Fibroblast of villous mesenchyme (primary cell): ENCODE results near the gene GHRH. TPM values are rescaled to one million over a fixed set of nuclear protein-coding genes. Genes with fewer than 3 reads are reported as not detected.

Experiments used
- DNase-seq: peaks from one replicate; pipeline ENCODE4 v3.0.0-alpha.2; 2010; ENCODE audit warnings: low read depth
- H3K4me3 ChIP-seq: 2 replicates; pipeline ENCODE4 v1.5.1; 2011; ENCODE audit warnings: low read depth, mild to moderate bottlenecking, low read length
- CTCF ChIP-seq: IDR thresholded peaks from 2 replicates; pipeline ENCODE4 v1.5.1; 2012; ENCODE audit warnings: low read depth, mild to moderate bottlenecking, low read length; ENCODE audit not compliant: insufficient read depth
- total RNA-seq: library from RNA; depleted of rRNA; stranded (reverse); fragments of >200 nt; gene quantifications from 2 replicates; pipeline ENCODE4 v1.2.3, GENCODE V29; 2012

Gene GHRH
- total RNA-seq, 1 donor, result not detected

- peak; percentile 86 for DNase-seq
- no peak overlapping the region for H3K4me3 ChIP-seq
- peak; percentile 33 for TF ChIP-seq CTCF
Observed at GRCh38 chr20:37276494-37277252, 15.1 kb upstream of the GHRH start.

GRCh38 chr20:37274851-37275524 lies 13.4 kb upstream of the GHRH start:
- no peak overlapping the region for H3K4me3 ChIP-seq
- DNase-seq, result no peak
- no peak for TF ChIP-seq CTCF

- no peak for TF ChIP-seq CTCF
Observed at GRCh38 chr20:37273988-37274387, 12.4 kb upstream of the GHRH start.

GRCh38 chr20:37271421-37271768 lies 9.8 kb upstream of the GHRH start:
- no peak for TF ChIP-seq CTCF
- no peak for DNase-seq
- H3K4me3 ChIP-seq, result no peak overlapping the region

More at GRCh38 chr20:37273988-37274387, 12.4 kb upstream of the GHRH start:
- DNase-seq, result no peak
- H3K4me3 ChIP-seq, result no peak overlapping the region

GRCh38 chr20:37270576-37271420 lies 9.2 kb upstream of the GHRH start:
- H3K4me3 ChIP-seq, result no peak overlapping the region
- DNase-seq, result no peak
- TF ChIP-seq CTCF, result no peak

GRCh38 chr20:37267667-37268313 lies 6.2 kb upstream of the GHRH start:
- DNase-seq, result no peak
- TF ChIP-seq CTCF, result no peak
- H3K4me3 ChIP-seq, result no peak overlapping the region
